Ramos (cell line): ENCODE data around the gene SYT15.
"Not testable (repeated sequence)": the region's sequence is repeated elsewhere in the genome, so short reads cannot be mapped to it uniquely, and the experiment has no call there.

Experiments
- in situ Hi-C: fragments of 300-500 bp; cut with MboI; formaldehyde crosslinking; loops from one replicate; pipeline ENCODE4 v1.14.3; 2022; ENCODE audit warnings: low sequenced_read_pairs; ENCODE audit not compliant: unreplicated experiment

Gene SYT15

DNA sequence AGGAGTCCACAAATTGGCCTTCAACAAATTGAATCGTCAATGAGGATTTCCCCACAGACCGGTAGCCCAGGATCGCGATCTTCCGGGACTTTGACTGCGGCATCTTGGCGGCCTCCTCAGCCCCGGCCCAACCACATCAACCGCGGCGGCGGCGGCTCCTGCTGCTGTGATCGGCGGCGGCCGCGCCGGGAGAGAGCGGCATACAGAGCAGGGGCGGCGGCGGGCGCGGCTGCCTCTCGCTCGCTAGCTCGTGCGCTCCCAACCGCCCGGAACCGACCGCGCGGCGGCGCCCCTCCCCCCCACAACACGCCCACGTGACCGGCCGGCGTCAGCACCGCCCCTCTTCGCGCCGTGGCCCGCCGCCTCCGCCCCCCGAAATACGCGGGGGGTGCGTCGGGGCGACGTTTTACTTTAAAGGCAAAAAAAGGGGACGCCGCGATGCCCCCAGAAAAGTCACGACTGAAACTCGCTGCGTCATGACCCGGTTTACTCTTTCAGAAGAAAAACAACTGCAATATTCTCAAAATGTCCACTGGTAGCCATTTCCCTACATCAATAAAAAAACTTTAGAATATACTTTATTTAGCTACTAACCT, 56.5 kb downstream of the SYT15 start:
- in situ Hi-C loops: not testable (repeated sequence)

DNA sequence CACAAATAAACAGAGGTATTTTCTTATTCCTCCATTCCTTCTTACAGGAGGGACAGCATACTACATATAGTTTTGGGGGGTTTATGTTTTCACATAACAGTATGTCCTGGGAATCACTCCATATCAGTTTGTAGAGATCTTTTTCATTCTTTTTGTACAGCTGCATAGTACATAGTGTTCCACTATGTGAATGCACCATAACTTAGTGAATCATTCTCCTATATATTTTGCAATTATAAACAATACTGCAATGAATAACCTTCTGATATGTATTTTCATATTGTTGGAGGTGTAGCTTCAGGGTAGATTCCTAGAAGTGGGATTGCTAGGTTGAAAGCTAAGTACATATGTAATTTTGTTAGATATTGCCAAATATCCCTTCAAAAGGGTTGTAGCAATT, 61.1 kb downstream of the SYT15 start:
- in situ Hi-C loops: not testable (repeated sequence)
